Stromal cell of bone marrow (primary cell): Measurements from ENCODE around the gene PRKAG2.

Experiments used
- DNase-seq: peaks from one replicate; pipeline ENCODE4 v3.0.0-alpha.2; 2012; ENCODE audit warnings: low read depth

PRKAG2 gene

GRCh38 chr7:151511946-151512345 is 365.0 kb downstream of the PRKAG2 start:
- DNase-seq: no peak

GRCh38 chr7:151511270-151511669 is 365.6 kb downstream of the PRKAG2 start:
- no peak for DNase-seq

GRCh38 chr7:151509670-151510333 is 367.1 kb downstream of the PRKAG2 start:
- DNase-seq: no peak

DNA sequence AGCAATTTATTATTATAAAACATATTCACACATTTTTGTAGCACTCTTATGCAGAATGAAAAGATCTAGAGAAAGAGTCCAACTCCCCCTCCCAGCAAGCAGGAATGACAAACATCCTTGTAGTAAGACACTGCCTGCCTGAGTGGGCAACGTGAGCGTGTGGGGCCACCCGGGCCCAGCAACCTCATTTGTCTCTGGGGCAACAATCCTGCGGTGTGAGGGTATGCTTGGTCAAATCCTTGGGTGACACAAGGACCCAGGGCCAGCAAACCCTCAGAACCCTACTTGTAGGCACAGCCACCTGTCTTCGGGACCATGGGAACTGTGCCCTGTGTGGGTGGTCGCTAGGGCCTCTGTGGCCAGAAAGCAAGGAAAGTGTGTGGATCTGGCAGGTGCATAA is 367.9 kb downstream of the PRKAG2 start:
- DNase-seq: no peak

DNA sequence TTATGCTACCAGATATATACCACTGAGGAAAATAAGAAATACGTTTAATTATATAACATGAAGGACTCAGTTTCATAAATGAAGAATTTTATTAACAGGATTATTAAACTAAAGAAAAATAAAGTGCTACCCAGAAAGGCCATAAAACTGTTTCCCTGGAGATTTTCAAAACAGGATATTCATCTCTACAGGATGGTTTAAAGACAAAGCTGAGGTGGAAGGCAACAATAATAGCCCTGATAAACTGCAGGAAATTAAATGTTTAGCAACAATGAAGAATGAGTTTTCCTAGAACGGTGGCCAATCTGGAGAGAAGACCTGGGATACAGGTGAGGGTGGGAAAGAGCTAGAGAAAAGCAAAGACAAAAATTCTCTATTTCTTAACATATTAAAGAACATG is 369.1 kb downstream of the PRKAG2 start:
- no peak for DNase-seq

DNA sequence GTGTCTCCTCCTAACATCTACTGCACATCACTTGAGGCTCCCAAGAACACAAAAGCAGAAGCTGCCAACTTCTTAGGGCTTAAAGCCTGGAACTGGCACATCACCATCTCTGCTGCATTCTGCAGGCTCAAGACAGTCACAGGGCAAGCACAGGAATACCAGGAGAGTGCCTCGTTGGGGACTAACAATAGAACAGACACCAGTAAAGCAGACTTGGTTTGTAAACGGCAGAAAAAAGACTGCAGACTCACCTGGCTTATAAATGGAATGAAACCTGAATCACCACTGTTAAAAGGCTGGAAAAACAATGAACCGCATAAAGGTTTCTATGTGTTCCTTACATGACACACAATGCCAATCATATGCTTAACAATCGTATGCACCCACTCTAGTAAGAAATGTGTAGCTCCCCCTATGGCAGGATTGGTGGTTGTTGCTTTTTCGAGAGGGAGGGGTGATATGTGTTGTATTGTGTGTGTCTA is 370.0 kb downstream of the PRKAG2 start:
- no peak for DNase-seq
